Nephron (organoid): ENCODE measurements around the gene CPEB4.

Experiments used
- H3K27ac Mint-ChIP-seq, 3 experiments: 2 replicates each; pipeline ENCODE4 v1.8.0; 2020; ENCODE audit warnings: mixed read lengths in 3 of 3, mild to moderate bottlenecking in 2 of 3, moderate library complexity in 1 of 3
- H3K27me3 Mint-ChIP-seq: 2 replicates; pipeline ENCODE4 v1.8.0; 2021; ENCODE audit warnings: low read depth, mild to moderate bottlenecking, moderate library complexity, mixed read lengths
- H3K36me3 Mint-ChIP-seq: 2 replicates; pipeline ENCODE4 v1.8.0; 2020; ENCODE audit warnings: low read depth, mixed read lengths
- H3K4me1 Mint-ChIP-seq: 2 replicates; pipeline ENCODE4 v1.8.0; 2020; ENCODE audit warnings: mixed read lengths
- H3K4me3 Mint-ChIP-seq, 3 experiments: 2 replicates each; pipeline ENCODE4 v1.8.0; 2020; ENCODE audit warnings: mild to moderate bottlenecking in 3 of 3, mixed read lengths in 3 of 3, moderate library complexity in 2 of 3
- H3K9me3 Mint-ChIP-seq: 2 replicates; pipeline ENCODE4 v1.8.0; 2020; ENCODE audit warnings: mixed read lengths
- CTCF ChIP-seq, 3 experiments: fragments of 200-600 bp; sonication (generic); IDR thresholded peaks; one replicate each; pipeline ENCODE4 v1.5.0; 2021; ENCODE audit warnings: antibody characterized with exemption in 3 of 3; ENCODE audit not compliant: unreplicated experiment in 3 of 3

The CPEB4 gene

GRCh38 chr5:173932695-173933139, 44.6 kb downstream of the CPEB4 start:
- TF ChIP-seq CTCF (IDR thresholded peaks at IDR 0.05; ENCODE audit: unreplicated experiment in 3 of 3) = no peak
- H3K4me1 Mint-ChIP-seq = no peaks in the 10 kb centered on the region
- peak overlapping the region in 1 of 3 experiments; percentile 54 for H3K27ac Mint-ChIP-seq
- H3K9me3 Mint-ChIP-seq = no peaks in the 10 kb centered on the region
- no peaks in the 10 kb centered on the region for H3K27me3 Mint-ChIP-seq
- peaks cover 33% of the 10 kb centered on the region for H3K36me3 Mint-ChIP-seq
- H3K4me3 Mint-ChIP-seq = no peak overlapping the region

GRCh38 chr5:173933901-173934300, 45.8 kb downstream of the CPEB4 start:
- H3K4me1 Mint-ChIP-seq = no peaks in the 10 kb centered on the region
- no peak overlapping the region for H3K4me3 Mint-ChIP-seq
- H3K27me3 Mint-ChIP-seq = no peaks in the 10 kb centered on the region
- H3K27ac Mint-ChIP-seq = no peak overlapping the region
- H3K36me3 Mint-ChIP-seq = peaks cover 35% of the 10 kb centered on the region
- no peak for TF ChIP-seq CTCF (IDR thresholded peaks at IDR 0.05; ENCODE audit: unreplicated experiment in 3 of 3)
- no peaks in the 10 kb centered on the region for H3K9me3 Mint-ChIP-seq

GRCh38 chr5:173935396-173935795, 47.2 kb downstream of the CPEB4 start:
- H3K4me3 Mint-ChIP-seq = no peak overlapping the region
- no peak for TF ChIP-seq CTCF (IDR thresholded peaks at IDR 0.05; ENCODE audit: unreplicated experiment in 3 of 3)
- no peaks in the 10 kb centered on the region for H3K9me3 Mint-ChIP-seq
- H3K27me3 Mint-ChIP-seq = no peaks in the 10 kb centered on the region
- no peaks in the 10 kb centered on the region for H3K4me1 Mint-ChIP-seq
- no peak overlapping the region for H3K27ac Mint-ChIP-seq
- H3K36me3 Mint-ChIP-seq = peaks cover 34% of the 10 kb centered on the region

GRCh38 chr5:173940269-173940668, 52.1 kb downstream of the CPEB4 start:
- no peak overlapping the region for H3K27ac Mint-ChIP-seq
- no peaks in the 10 kb centered on the region for H3K27me3 Mint-ChIP-seq
- no peak for TF ChIP-seq CTCF (IDR thresholded peaks at IDR 0.05; ENCODE audit: unreplicated experiment in 3 of 3)
- no peaks in the 10 kb centered on the region for H3K9me3 Mint-ChIP-seq
- peaks cover 26% of the 10 kb centered on the region for H3K4me1 Mint-ChIP-seq
- H3K36me3 Mint-ChIP-seq = peaks cover 12% of the 10 kb centered on the region
- H3K4me3 Mint-ChIP-seq = no peak overlapping the region

- H3K27ac Mint-ChIP-seq = peak overlapping the region; percentile 22 to 88 (median 49)
- H3K9me3 Mint-ChIP-seq = no peaks in the 10 kb centered on the region
- TF ChIP-seq CTCF (IDR thresholded peaks at IDR 0.05; ENCODE audit: unreplicated experiment in 3 of 3) = no peak
- H3K4me3 Mint-ChIP-seq = no peak overlapping the region
- H3K27me3 Mint-ChIP-seq = no peaks in the 10 kb centered on the region
- peaks cover 26% of the 10 kb centered on the region for H3K4me1 Mint-ChIP-seq
- H3K36me3 Mint-ChIP-seq = peaks cover 15% of the 10 kb centered on the region
These were observed 53.0 kb downstream of the CPEB4 start for GRCh38 chr5:173941102-173941501.

- TF ChIP-seq CTCF (IDR thresholded peaks at IDR 0.05; ENCODE audit: unreplicated experiment in 3 of 3) = no peak
- H3K27me3 Mint-ChIP-seq = no peaks in the 10 kb centered on the region
- H3K9me3 Mint-ChIP-seq = no peaks in the 10 kb centered on the region
- peak overlapping the region; percentile 49 to 88 (median 87) for H3K27ac Mint-ChIP-seq
- no peak overlapping the region for H3K4me3 Mint-ChIP-seq
- peaks cover 26% of the 10 kb centered on the region for H3K4me1 Mint-ChIP-seq
- H3K36me3 Mint-ChIP-seq = peaks cover 23% of the 10 kb centered on the region
These were observed 53.7 kb downstream of the CPEB4 start for GRCh38 chr5:173941758-173942401.
